T47D (cell line): Measurements from ENCODE around the gene ALG12.

Experiments
- DNase-seq, 2 experiments: peaks; one replicate each; pipeline versions ENCODE4 v3.0.0 to v3.0.0-alpha.2; 2011 to 2012; ENCODE audit warnings: low read depth in 1 of 2, low spot score in 1 of 2
- JUND ChIP-seq: IDR thresholded peaks from 2 replicates; pipeline ENCODE4 v1.6.1; 2012; ENCODE audit warnings: low read depth
- in situ Hi-C: cut with HindIII; loops from 2 replicates; pipeline ENCODE4 v1.10.0; 2016; ENCODE audit warnings: low sequenced_read_pairs, low pct_unique_long_range_greater_than_20kb

The ALG12 gene

GRCh38 chr22:49850959-49851802 is 67.1 kb downstream of the ALG12 start:
- no peak for TF ChIP-seq JUND
- DNase-seq, result no peak

More at GRCh38 chr22:49850959-49851802, 67.1 kb downstream of the ALG12 start:
- in situ Hi-C loops, result no loop called here
